Nephron progenitor cell (in vitro differentiated cells): Measurements from ENCODE around the gene NAA80.
A peak's percentile ranks its signal among the peaks of the same experiment; 100 is the strongest.

Experiments used
- DNase-seq: peaks from one replicate; pipeline ENCODE4 v3.0.0; 2021
- H3K27ac Mint-ChIP-seq: 2 replicates; pipeline ENCODE4 v1.8.0; 2021; ENCODE audit warnings: mild to moderate bottlenecking, moderate library complexity, mixed read lengths
- H3K27me3 Mint-ChIP-seq: 2 replicates; pipeline ENCODE4 v1.8.0; 2021; ENCODE audit warnings: mild to moderate bottlenecking, low read depth, mixed read lengths; ENCODE audit not compliant: poor library complexity
- H3K36me3 Mint-ChIP-seq: 2 replicates; pipeline ENCODE4 v1.8.0; 2021; ENCODE audit warnings: low read depth, mixed read lengths
- H3K4me1 Mint-ChIP-seq: 2 replicates; pipeline ENCODE4 v1.8.0; 2021; ENCODE audit warnings: mixed read lengths
- H3K4me3 Mint-ChIP-seq: 2 replicates; pipeline ENCODE4 v1.8.0; 2021; ENCODE audit warnings: mild to moderate bottlenecking, moderate library complexity, mixed read lengths
- H3K9me3 Mint-ChIP-seq: 2 replicates; pipeline ENCODE4 v1.8.0; 2021; ENCODE audit warnings: mild to moderate bottlenecking, moderate library complexity, mixed read lengths
- CTCF ChIP-seq: fragments of 200-600 bp; sonication (generic); IDR thresholded peaks from 2 replicates; pipeline ENCODE4 v1.5.0; 2021; ENCODE audit warnings: antibody characterized with exemption

NAA80 gene

DNA sequence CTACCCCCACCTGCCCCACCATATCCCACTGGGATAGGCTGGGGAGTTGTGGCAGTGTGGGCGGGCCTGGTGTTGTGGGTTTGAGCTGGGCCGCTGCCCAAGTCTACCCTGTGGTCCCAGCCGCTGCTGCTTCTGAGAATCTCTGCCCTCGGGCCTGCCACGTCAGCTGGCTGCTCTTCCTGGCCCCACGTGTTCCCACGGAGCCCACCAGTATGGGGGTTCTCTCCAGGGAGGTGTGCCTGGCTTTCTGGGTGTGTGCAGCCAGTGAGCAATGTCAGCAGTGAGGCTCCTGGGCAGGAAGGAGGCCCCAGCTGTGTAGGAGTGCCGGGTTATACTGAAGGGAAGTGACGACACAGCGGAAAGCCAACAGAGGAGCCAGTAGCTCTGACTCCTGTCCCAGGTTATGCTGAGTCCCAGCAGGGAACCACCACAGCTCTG, 52.7 kb downstream of the NAA80 start:
- DNase-seq: no peak
- Mint-ChIP-seq H3K4me3 (peak overlapping the region; percentile 48), H3K4me1 (peaks cover 63% of the 10 kb centered on the region), H3K27me3 (no peaks in the 10 kb centered on the region), H3K36me3 (peaks cover 4% of the 10 kb centered on the region), H3K9me3 (no peaks in the 10 kb centered on the region), H3K27ac (peak overlapping the region; percentile 99)
- TF ChIP-seq CTCF: peak; percentile 36
